H1 (cell line): ENCODE results near the gene TCF25.

ENCODE experiments used
- ATF2 ChIP-seq: IDR thresholded peaks from 2 replicates; pipeline ENCODE4 v1.6.1; 2012; ENCODE audit warnings: low read length, inconsistent platforms
- CTCF ChIP-seq, 3 experiments: IDR thresholded peaks; 1 replicate in 2 of 3; 2 replicates in 1 of 3; pipeline versions ENCODE4 v1.5.1 to v1.6.1; 2011; ENCODE audit warnings: low read length in 3 of 3, mild to moderate bottlenecking in 3 of 3, inconsistent platforms in 2 of 3, low read depth in 1 of 3, moderate library complexity in 1 of 3; ENCODE audit not compliant: insufficient read depth in 1 of 3; ENCODE audit errors: control extremely low read depth in 1 of 3
- POLR2A ChIP-seq, 2 experiments: IDR thresholded peaks; 1 replicate in 1 of 2; 2 replicates in 1 of 2; pipeline ENCODE4 v1.6.1; 2011; ENCODE audit warnings: low read depth in 2 of 2, low read length in 2 of 2, mild to moderate bottlenecking in 2 of 2; ENCODE audit errors: control extremely low read depth in 1 of 2
- RNF2 ChIP-seq: fragments of 200-900, 300-1000 bp; sonication (generic); IDR thresholded peaks from 2 replicates; pipeline ENCODE4 v1.7.1; 2016; ENCODE audit warnings: borderline replicate concordance, low read depth, mild to moderate bottlenecking, antibody characterized with exemption, low read length; ENCODE audit not compliant: poor library complexity, severe bottlenecking; ENCODE audit errors: missing control alignments
- TAF1 ChIP-seq: IDR thresholded peaks from 2 replicates; pipeline ENCODE4 v1.6.1; 2011; ENCODE audit warnings: mild to moderate bottlenecking, low read depth, low read length
- TCF12 ChIP-seq: IDR thresholded peaks from 2 replicates; pipeline ENCODE4 v1.6.1; 2011; ENCODE audit warnings: low read depth, mild to moderate bottlenecking, low read length

GRCh38 chr16:89936508-89936907, 63.1 kb downstream of the TCF25 start:
- TF ChIP-seq ATF2: no peak
- TF ChIP-seq CTCF (IDR thresholded peaks at IDR 0.05; ENCODE audit: control extremely low read depth in 1 of 3, insufficient read depth in 1 of 3, low read depth in 1 of 3, low read length in 3 of 3): no peak
- no peak for TF ChIP-seq RNF2
- no peak for TF ChIP-seq POLR2A (IDR thresholded peaks at IDR 0.05; ENCODE audit: control extremely low read depth in 1 of 2, low read depth in 2 of 2, low read length in 2 of 2)
- no peak for TF ChIP-seq TCF12
- no peak for TF ChIP-seq TAF1
